GM13977 (cell line): ENCODE results near the gene ZNF527.
"Not testable (repeated sequence)": the region's sequence is repeated elsewhere in the genome, so short reads cannot be mapped to it uniquely, and the experiment has no call there.

Experiments used
- DNase-seq: peaks from one replicate; pipeline ENCODE4 v3.0.0; 2012; ENCODE audit warnings: low spot score
- in situ Hi-C: fragments of 300-500 bp; cut with MboI; formaldehyde crosslinking; loops from one replicate; pipeline ENCODE4 v1.12.0; 2022; ENCODE audit warnings: low sequenced_read_pairs, low pct_unique_long_range_greater_than_20kb, mixed read lengths, inconsistent platforms; ENCODE audit not compliant: unreplicated experiment
- TF ChIP-seq, protein P1 (sequence below): IDR thresholded peaks from 2 replicates; pipeline ENCODE4 v1.5.1; 2012; ENCODE audit warnings: mild to moderate bottlenecking, control low read depth; ENCODE audit not compliant: insufficient read depth; ENCODE audit errors: extremely low read depth, missing control alignments

The ZNF527 gene

DNA sequence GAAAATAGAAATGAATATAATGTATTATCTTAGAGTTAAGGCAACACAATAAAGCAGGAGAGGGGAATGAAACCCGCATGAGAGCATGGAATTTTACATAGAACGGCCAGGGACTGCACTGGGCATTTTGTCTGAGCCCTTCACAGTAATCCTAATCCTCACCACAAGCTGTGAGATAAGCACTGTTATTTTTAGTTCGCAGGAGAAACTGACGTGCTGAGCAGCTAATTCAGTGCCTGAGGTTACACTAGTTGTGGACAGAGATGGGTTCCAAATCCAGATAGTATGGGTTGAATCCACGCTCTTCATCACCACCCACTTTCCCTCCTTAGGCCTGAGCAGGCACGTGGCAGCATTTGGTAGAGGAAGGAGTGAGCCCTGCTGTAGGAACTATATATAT is 24.8 kb upstream of the ZNF527 start:
- TF ChIP-seq, protein P1, sequence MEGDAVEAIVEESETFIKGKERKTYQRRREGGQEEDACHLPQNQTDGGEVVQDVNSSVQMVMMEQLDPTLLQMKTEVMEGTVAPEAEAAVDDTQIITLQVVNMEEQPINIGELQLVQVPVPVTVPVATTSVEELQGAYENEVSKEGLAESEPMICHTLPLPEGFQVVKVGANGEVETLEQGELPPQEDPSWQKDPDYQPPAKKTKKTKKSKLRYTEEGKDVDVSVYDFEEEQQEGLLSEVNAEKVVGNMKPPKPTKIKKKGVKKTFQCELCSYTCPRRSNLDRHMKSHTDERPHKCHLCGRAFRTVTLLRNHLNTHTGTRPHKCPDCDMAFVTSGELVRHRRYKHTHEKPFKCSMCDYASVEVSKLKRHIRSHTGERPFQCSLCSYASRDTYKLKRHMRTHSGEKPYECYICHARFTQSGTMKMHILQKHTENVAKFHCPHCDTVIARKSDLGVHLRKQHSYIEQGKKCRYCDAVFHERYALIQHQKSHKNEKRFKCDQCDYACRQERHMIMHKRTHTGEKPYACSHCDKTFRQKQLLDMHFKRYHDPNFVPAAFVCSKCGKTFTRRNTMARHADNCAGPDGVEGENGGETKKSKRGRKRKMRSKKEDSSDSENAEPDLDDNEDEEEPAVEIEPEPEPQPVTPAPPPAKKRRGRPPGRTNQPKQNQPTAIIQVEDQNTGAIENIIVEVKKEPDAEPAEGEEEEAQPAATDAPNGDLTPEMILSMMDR = no peak
- in situ Hi-C loops = no loop called here
- DNase-seq = no peak

DNA sequence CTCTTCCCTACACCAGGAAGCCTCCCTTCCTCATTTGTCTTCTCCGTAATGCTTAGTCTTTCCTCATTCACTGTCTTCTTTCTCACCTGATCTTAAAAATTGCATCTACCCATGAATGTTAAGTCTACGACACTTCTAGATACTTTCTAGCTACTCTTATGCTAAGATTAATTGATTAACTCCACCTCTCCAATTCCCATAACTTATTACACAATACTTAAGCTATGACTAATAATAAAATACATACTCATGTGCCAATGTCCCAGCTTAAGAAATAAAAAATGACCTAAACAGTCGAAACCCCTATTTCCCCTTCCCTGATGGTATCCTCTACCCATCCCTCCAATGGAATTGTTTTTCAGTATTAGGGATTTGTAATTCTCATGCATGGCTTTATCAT is 22.8 kb upstream of the ZNF527 start:
- DNase-seq = no peak
- in situ Hi-C loops = no loop called here
- TF ChIP-seq, protein P1 = no peak

DNA sequence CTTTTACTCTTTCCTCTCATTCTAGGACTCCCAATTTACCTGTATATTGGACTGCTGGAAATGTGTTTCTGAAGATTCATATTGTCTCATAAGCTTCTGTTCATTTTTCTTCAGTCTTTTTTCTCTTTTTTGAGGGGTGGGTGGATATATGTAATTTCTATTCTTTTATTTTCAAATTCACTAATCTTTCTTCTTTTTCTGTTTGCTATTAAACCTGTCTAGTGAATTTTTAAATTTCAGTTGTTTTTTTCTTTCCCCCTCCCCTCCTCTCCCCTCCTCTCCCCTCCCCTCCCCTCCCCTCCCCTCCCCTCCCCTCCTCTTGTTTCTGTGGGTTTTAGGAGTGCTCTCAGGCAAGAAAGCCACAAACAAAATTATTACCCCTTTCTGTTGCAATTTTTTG is 16.9 kb upstream of the ZNF527 start:
- DNase-seq = no peak
- in situ Hi-C loops = no loop called here
- TF ChIP-seq, protein P1 = no peak

DNA sequence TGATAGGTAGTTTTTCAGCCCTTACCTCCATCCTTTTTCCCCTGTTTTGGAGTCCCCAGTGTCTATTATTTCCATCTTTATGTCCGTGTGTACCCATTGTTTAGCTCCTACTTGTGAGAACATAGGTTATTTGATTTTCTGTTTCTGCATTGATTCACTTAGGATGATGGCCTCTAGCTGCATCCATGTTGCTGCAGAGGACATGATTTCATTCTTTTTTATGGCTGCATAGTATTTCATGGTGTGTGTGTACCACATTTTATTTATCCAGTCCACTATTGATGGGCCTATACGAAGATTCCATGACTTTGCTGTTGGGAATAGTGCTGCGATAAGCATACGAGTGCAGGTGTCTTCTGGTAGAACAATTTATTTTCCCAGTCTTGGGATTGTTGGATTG is 15.0 kb upstream of the ZNF527 start:
- DNase-seq = no peak
- in situ Hi-C loops = no loop called here
- TF ChIP-seq, protein P1 = no peak

DNA sequence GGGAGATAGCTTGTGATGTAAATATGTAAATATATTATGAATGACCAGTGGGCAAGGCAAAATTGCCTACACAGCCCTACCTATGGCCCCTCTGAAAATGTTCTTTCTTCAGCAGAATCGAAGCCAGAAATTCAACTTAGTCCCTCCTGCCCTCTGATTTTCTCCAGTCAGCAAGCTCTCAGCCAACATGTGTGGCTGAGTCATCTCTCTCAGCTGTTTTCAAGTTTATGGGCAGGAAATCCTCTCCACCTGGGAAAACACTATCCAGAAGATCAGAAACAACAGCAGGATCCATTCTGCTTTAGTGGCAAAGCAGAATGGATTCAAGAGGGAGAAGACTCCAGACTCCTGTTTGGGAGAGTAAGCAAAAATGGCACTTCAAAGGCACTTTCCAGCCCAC is 8.9 kb upstream of the ZNF527 start:
- TF ChIP-seq, protein P1 = no peak
- in situ Hi-C loops = no loop called here
- DNase-seq = no peak

DNA sequence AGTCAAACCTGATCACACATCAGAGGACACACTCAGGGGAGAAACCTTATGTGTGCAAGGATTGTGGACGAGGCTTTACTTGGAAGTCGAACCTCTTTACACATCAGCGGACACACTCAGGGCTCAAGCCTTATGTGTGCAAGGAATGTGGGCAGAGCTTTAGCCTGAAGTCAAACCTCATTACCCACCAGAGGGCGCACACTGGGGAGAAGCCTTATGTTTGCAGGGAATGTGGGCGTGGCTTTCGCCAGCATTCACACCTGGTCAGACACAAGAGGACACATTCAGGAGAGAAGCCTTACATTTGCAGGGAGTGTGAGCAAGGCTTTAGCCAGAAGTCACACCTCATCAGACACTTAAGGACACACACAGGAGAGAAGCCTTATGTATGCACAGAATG is 8.2 kb upstream of the ZNF527 start:
- in situ Hi-C loops = no loop called here
- TF ChIP-seq, protein P1 = no peak
- no peak for DNase-seq

DNA sequence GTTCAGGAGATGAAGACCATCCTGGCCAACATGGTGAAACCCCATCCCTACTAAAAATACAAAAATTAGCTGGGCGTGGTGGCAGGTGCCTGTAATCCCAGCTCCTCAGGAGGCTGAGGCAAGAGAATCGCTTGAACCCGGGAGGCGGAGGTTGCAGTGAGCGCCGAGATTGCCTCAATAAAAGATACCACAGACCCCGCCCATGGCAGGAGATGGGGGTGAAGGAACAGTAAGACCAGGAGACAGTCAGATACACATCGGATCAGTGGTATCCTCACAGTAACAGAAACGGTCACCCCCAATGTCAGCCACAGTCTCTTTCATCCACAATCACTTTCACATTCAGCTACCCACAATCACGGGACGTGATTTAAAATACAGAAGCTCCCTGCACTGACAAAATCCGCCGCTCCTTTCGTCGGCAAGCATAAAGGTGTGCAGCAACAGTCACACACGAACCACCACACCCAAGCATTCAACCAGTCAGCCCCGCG is 466 bp upstream of the ZNF527 start:
- in situ Hi-C loops = not testable (repeated sequence)

More for the DNA sequence above, 466 bp upstream of the ZNF527 start:
- DNase-seq = not testable (repeated sequence)
